Measurements from ENCODE around the gene FAM13A.

The FAM13A gene

DNA sequence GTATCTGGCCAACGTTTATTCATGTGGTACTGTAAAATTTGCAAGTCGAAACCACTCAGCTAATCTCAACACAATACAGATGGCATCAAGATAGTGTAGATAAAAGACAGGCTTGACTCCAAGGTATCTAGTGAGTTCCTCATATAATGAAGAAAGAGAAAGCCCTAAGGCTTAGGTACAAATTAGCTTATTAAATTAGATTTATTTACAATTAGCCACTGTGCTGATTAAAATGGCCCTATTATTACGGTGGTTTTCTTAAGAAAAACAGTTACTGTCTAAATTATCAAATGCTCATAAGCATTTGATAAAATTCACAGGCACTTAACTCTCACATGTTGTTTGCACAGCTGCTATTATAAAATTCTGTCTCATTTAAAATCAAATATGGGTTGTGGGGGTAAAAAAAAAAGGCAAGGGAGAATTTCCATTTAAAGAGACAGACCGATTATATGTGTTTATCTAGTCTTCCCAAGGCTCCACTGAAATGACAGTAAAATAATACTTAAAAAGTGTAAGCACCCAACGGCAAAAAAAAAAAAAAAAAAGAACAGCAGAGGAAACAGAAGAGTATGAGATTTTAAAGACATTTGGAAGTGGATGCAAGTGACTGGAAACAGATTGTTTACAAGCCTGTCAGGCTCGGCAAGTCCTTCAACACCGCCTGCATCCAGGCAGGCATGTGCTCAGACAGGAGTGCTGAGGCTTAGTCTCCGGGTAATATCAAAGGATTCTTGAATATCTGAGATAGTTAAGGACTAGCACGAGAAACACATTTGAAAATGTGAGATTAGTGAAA, 55.1 kb downstream of the FAM13A start:
- ChIA-PET CTCF (no interaction called here), POLR2A (no interaction called here)
- TF ChIP-seq, protein P1, sequence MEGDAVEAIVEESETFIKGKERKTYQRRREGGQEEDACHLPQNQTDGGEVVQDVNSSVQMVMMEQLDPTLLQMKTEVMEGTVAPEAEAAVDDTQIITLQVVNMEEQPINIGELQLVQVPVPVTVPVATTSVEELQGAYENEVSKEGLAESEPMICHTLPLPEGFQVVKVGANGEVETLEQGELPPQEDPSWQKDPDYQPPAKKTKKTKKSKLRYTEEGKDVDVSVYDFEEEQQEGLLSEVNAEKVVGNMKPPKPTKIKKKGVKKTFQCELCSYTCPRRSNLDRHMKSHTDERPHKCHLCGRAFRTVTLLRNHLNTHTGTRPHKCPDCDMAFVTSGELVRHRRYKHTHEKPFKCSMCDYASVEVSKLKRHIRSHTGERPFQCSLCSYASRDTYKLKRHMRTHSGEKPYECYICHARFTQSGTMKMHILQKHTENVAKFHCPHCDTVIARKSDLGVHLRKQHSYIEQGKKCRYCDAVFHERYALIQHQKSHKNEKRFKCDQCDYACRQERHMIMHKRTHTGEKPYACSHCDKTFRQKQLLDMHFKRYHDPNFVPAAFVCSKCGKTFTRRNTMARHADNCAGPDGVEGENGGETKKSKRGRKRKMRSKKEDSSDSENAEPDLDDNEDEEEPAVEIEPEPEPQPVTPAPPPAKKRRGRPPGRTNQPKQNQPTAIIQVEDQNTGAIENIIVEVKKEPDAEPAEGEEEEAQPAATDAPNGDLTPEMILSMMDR (IDR thresholded peaks at IDR 0.05; ENCODE audit: control extremely low read depth, extremely low read depth, low read depth, missing control alignments) = no peak
- DNase-seq (ENCODE audit: extremely low spot score) = no peak

DNA sequence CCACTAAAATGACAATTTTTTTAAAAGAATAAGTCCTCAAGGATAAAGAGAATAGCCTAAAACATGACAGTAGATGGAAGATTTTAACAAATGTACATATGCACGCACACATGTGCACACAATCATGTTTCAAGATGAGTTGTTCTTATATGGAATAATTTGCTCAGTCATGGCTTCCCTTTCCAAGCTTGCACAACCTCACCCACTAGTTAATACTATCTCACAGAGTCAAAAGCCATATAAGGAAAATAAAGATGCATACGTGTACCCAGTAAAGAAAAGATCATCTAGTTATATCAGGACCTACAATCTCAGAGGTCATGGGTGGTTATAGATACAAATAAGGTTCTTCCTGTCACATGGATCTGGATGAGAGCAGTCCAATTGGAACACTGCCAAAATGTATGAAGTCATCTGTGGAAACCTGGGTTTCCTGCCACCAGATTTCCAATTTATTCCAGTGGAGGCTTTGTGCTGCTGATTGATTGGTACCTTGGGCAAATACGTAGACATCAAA, 56.1 kb downstream of the FAM13A start:
- POLR2A ChIA-PET = no interaction called here
- no peak for DNase-seq (ENCODE audit: extremely low spot score)
- CTCF ChIA-PET = interaction anchor here (1.1 kb wide), 1 partner anchor 9 kb away, joined by 4 read pairs; no protein-coding TSS in a partner anchor
- TF ChIP-seq, protein P1 (IDR thresholded peaks at IDR 0.05; ENCODE audit: control extremely low read depth, extremely low read depth, low read depth, missing control alignments) = no peak

DNA sequence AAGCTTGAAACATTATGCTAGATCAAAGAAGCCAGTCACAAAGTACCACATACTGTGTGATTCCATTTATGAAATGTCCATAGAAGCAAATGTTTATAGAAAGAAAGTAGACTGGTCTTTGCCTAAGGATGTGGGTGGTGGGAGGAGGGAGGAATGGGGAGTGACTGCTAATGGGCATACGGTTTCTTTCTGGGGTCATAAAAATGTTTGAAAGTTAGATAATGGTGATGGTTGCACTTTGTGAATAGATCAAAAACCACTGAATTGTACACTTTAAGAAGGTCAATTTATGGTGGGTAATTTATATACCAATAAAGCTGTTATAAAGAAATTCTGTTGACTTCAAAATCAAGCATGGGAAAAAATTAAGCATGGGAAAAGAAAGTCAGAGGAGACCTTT, 56.6 kb downstream of the FAM13A start:
- CTCF ChIA-PET = interaction anchor here (1.1 to 1.3 kb wide), 2 partner anchors 9 to 23 kb away, joined by 4 to 6 read pairs; no protein-coding TSS in a partner anchor
- POLR2A ChIA-PET = no interaction called here
- DNase-seq (ENCODE audit: extremely low spot score) = no peak
- TF ChIP-seq, protein P1 (IDR thresholded peaks at IDR 0.05; ENCODE audit: control extremely low read depth, extremely low read depth, low read depth, missing control alignments) = no peak

DNA sequence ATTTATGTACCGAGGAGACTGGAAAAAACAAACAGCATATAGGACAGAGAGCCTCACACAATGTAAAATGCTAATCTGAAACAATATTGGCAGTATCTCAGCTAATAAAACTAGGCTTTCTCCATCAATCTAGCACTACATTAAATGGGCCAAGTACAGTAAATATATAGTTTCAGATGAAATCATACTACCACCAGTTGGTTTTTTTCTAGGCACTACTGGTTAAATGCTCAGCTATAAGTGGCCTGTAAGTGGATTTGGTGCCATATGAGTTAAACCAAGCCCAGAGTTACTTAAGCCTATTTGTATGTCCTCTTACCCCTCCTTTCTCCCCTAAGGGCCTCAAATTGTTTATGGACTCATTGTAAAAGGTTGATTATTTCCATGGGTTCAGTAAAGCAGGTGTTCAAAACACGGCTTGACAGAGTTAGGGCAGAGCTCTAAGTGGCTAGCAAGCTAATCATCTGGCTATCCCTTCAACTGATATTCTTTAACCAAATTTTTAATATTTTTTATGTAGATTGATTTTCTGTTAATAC, 57.5 kb downstream of the FAM13A start:
- no peak for DNase-seq (ENCODE audit: extremely low spot score)
- ChIA-PET POLR2A (no interaction called here), CTCF (interaction anchor here (1.3 to 1.6 kb wide), 2 partner anchors 23 to 181 kb away, joined by 3 to 6 read pairs; no protein-coding TSS in a partner anchor)
- TF ChIP-seq, protein P1 (IDR thresholded peaks at IDR 0.05; ENCODE audit: control extremely low read depth, extremely low read depth, low read depth, missing control alignments) = no peak

DNA sequence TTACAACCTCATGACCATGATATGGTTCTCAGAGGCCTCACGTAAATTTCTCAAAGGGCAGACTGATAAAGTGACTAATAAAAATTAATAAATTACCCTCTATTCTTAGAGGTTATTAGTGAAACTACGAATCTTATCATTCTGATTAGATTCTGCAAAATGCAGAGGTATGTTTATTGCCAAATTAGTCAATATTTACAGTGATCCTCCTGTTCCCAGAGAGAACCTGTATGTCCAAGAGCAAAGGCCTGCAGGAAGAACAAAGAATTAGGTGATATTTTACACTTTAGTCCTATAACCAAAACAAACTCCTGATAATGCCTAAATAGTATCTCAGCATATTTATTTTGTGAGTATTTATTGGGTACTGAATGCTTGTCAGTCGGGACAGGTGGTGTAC, 58.1 kb downstream of the FAM13A start:
- TF ChIP-seq, protein P1 (IDR thresholded peaks at IDR 0.05; ENCODE audit: control extremely low read depth, extremely low read depth, low read depth, missing control alignments) = no peak
- DNase-seq (ENCODE audit: extremely low spot score) = no peak
- CTCF ChIA-PET = interaction anchor here (1.3 to 1.6 kb wide), 2 partner anchors 24 to 180 kb away, joined by 3 to 6 read pairs; no protein-coding TSS in a partner anchor
- POLR2A ChIA-PET = no interaction called here

DNA sequence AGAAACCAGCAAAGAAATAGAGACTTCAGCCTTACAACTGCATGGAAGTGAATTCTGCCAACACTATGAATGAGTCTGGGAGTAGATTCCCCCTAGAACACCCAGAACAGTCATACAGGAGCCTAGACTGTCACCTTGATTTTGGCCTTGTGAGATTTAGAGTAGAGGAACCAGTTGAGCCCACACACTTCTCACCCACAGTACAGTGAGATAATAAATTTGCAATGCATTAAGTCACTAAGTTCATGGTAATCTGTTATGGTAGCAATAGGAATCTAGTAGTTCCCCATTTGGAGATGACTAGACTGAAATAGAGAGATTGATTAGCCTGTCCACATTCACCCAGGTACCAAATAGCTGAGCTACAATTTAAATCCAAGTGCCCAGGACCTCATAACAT, 59.0 kb downstream of the FAM13A start:
- ChIA-PET POLR2A (no interaction called here), CTCF (interaction anchor here (1.5 to 1.6 kb wide), 2 partner anchors 25 to 179 kb away, joined by 3 to 7 read pairs; no protein-coding TSS in a partner anchor)
- DNase-seq (ENCODE audit: extremely low spot score) = no peak
- TF ChIP-seq, protein P1 (IDR thresholded peaks at IDR 0.05; ENCODE audit: control extremely low read depth, extremely low read depth, low read depth, missing control alignments) = no peak

Measured in GM10248 (cell line).